HAP-1 (cell line): ENCODE measurements around the gene RASGEF1B.

ENCODE experiments used
- DNase-seq, 2 experiments: peaks; one replicate each; pipeline ENCODE4 v3.0.0-alpha.2; 2016 to 2020; ENCODE audit warnings: low spot score in 2 of 2
- H3K27me3 ChIP-seq: fragments of 250-450 bp; sonication (Bioruptor Pico); 2 replicates; pipeline ENCODE4 v1.5.1; 2020; ENCODE audit warnings: low read depth, mild to moderate bottlenecking, moderate library complexity
- H3K36me3 ChIP-seq: fragments of 250-450 bp; sonication (Bioruptor Pico); replicated peaks from 2 replicates; pipeline ENCODE4 v1.5.1; 2020; ENCODE audit warnings: mild to moderate bottlenecking
- H3K4me1 ChIP-seq: fragments of 250-450 bp; sonication (Bioruptor Pico); 2 replicates; pipeline ENCODE4 v1.5.1; 2020; ENCODE audit warnings: mild to moderate bottlenecking
- H3K4me3 ChIP-seq: fragments of 250-450 bp; sonication (Bioruptor Pico); 2 replicates; pipeline ENCODE4 v1.5.1; 2020; ENCODE audit warnings: mild to moderate bottlenecking, moderate library complexity
- H3K9me3 ChIP-seq: fragments of 250-450 bp; sonication (Bioruptor Pico); 2 replicates; pipeline ENCODE4 v1.5.1; 2020; ENCODE audit warnings: mild to moderate bottlenecking, moderate library complexity
- in situ Hi-C: fragments of 300-500 bp; cut with MboI; formaldehyde crosslinking; loops from 3 replicates; pipeline ENCODE4 v1.14.3; 2020; ENCODE audit warnings: low sequenced_read_pairs, inconsistent platforms, mixed read lengths

The RASGEF1B gene

DNA sequence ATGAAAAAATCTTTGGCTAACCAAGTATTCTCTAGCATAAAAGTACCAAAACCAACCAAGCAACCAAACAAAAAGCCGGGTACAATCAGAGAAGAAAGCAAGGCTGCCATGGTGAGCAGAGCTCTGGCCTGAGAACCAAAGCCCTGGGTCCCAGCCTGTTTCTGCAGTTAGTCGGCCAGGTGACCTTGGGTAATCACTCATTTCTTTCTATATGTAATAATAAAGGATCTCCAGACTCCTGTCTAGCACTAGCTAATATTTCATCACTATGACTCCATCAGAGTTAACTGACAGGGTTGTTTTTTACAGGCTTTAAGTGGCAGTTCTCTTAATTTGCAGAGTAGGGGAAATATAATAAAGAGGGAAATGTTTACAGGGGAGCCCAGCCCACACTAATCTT, 34.0 kb upstream of the RASGEF1B start:
- H3K4me1 ChIP-seq: no peaks in the 10 kb centered on the region
- in situ Hi-C loops: no loop called here

GRCh38 chr4:81505004-81505598, 33.4 kb upstream of the RASGEF1B start:
- H3K27me3 ChIP-seq: 0 out of 2 replicates have a peak, but pooled peaks cover 2% of the 10 kb centered on the region
- DNase-seq: no peak
- H3K9me3 ChIP-seq: no peaks in the 10 kb centered on the region
- no peak overlapping the region for H3K4me3 ChIP-seq
- in situ Hi-C loops: no loop called here
- H3K36me3 ChIP-seq: no peaks in the 10 kb centered on the region
- no peaks in the 10 kb centered on the region for H3K4me1 ChIP-seq

More for the DNA sequence above, 34.0 kb upstream of the RASGEF1B start:
- Histone ChIP-seq H3K4me3 (no peak overlapping the region), H3K9me3 (no peaks in the 10 kb centered on the region), H3K27me3 (0 out of 2 replicates have a peak, but pooled peaks cover 2% of the 10 kb centered on the region), H3K36me3 (no peaks in the 10 kb centered on the region)
- DNase-seq: no peak

- in situ Hi-C loops: no loop called here
- DNase-seq: no peak
- H3K9me3 ChIP-seq: no peaks in the 10 kb centered on the region
- no peaks in the 10 kb centered on the region for H3K36me3 ChIP-seq
- H3K4me1 ChIP-seq: no peaks in the 10 kb centered on the region
- 0 out of 2 replicates have a peak, but pooled peaks cover 2% of the 10 kb centered on the region for H3K27me3 ChIP-seq
- no peak overlapping the region for H3K4me3 ChIP-seq
These were observed 32.7 kb upstream of the RASGEF1B start for GRCh38 chr4:81504112-81505003.

DNA sequence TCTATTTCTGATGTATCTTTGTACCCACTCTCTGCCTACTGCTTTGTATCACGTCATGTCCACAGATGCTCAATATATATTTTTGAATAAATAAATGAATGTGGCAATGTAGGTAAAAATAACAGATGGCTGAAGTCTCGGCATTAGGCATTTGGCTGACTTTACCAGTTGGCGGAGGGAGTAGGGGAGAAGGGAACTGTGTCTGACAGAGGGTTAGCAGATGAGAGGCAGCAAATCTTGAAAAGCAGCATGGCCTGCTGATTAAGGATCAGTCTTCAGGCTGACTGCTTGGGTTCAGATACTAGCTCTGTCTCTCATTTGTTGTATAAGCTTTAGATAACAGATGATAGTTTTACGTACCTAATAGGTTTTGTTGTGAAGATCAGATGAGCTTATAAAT, 31.9 kb upstream of the RASGEF1B start:
- H3K9me3 ChIP-seq: no peaks in the 10 kb centered on the region
- 0 out of 2 replicates have a peak, but pooled peaks cover 2% of the 10 kb centered on the region for H3K27me3 ChIP-seq
- H3K4me1 ChIP-seq: no peaks in the 10 kb centered on the region
- no peak overlapping the region for H3K4me3 ChIP-seq
- no peak for DNase-seq
- no peaks in the 10 kb centered on the region for H3K36me3 ChIP-seq
- in situ Hi-C loops: no loop called here

DNA sequence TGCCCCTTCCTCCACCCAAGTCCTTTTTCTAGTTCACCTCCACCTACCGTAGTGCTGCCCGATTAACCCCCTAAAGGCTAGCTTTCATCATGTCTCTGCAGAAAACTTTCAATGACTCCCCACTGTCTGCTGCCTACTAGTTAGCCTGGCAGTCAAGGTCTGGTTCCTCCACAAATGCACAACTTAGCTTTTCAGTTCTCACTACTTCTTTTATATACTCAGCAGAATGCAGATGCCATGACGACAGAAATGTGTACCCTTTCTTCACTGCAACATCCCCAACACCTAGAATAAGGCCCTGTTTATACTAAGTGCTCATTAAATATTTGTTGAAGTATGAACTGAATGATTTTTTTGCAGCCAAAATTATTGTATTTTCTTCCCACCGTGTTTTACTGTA, 30.9 kb upstream of the RASGEF1B start:
- Histone ChIP-seq H3K27me3 (0 out of 2 replicates have a peak, but pooled peaks cover 2% of the 10 kb centered on the region), H3K36me3 (no peaks in the 10 kb centered on the region), H3K4me1 (no peaks in the 10 kb centered on the region), H3K4me3 (no peak overlapping the region), H3K9me3 (no peaks in the 10 kb centered on the region)
- in situ Hi-C loops: no loop called here
- DNase-seq: no peak

DNA sequence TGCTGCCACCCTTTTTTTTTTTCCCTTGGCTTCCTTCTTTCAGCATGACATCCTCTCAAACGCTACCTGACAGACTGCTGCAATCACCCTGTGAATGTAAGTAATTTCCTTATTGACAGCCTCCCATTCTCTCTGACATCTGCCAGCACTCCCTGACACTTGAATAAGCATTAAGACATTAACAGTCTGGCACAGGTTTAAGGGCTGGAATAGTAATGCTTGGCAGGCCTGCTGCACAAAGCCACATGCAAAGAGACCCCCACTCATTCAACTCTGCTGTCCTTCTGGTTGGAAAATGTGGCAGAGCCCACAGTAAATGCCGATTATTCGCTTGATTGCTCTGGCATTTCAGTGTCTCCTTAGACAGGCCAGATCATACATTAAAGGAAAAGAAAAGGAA, 28.1 kb upstream of the RASGEF1B start:
- no peaks in the 10 kb centered on the region for H3K4me1 ChIP-seq
- H3K27me3 ChIP-seq: 0 out of 2 replicates have a peak, but pooled peaks cover 2% of the 10 kb centered on the region
- no peak for DNase-seq
- H3K36me3 ChIP-seq: no peaks in the 10 kb centered on the region
- no peak overlapping the region for H3K4me3 ChIP-seq
- H3K9me3 ChIP-seq: no peaks in the 10 kb centered on the region
- in situ Hi-C loops: no loop called here

- Histone ChIP-seq H3K4me3 (no peak overlapping the region), H3K27me3 (peaks cover 2% of the 10 kb centered on the region; the same call in 1 of the 2 replicates), H3K4me1 (no peaks in the 10 kb centered on the region), H3K36me3 (no peaks in the 10 kb centered on the region), H3K9me3 (no peaks in the 10 kb centered on the region)
- in situ Hi-C loops: no loop called here
- DNase-seq: no peak
These were observed 26.9 kb upstream of the RASGEF1B start for GRCh38 chr4:81498551-81499099.

- no peak for DNase-seq
- H3K27me3 ChIP-seq: peaks cover 2% of the 10 kb centered on the region; the same call in 1 of the 2 replicates
- in situ Hi-C loops: no loop called here
- no peaks in the 10 kb centered on the region for H3K36me3 ChIP-seq
- no peaks in the 10 kb centered on the region for H3K4me1 ChIP-seq
- H3K4me3 ChIP-seq: no peak overlapping the region
- H3K9me3 ChIP-seq: no peaks in the 10 kb centered on the region
These were observed 26.3 kb upstream of the RASGEF1B start for GRCh38 chr4:81498046-81498445.

- no peaks in the 10 kb centered on the region; the same call in 1 of the 2 replicates for H3K27me3 ChIP-seq
- no peak overlapping the region for H3K4me3 ChIP-seq
- H3K9me3 ChIP-seq: no peaks in the 10 kb centered on the region
- no peaks in the 10 kb centered on the region for H3K36me3 ChIP-seq
- in situ Hi-C loops: no loop called here
- DNase-seq: no peak
- no peaks in the 10 kb centered on the region for H3K4me1 ChIP-seq
These were observed 23.6 kb upstream of the RASGEF1B start for GRCh38 chr4:81495345-81495744.

DNA sequence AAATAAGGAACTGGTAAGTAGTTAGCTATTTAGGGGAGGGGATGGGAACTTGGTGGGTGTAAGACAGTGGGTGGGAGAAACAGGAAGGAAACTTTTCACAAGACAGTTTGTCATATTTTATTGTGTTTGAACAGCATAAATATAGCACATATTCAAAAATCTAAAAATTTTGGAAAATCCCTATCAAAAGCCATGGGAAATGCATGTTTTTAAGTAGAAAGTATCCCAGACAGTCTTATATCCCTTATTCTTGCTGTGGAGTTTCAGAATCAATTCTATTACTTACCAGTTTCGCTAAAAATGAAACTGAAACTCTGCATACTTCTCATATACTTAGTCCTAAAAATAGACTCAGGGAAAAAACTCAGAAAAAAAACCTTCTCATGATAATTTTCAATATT, 22.3 kb upstream of the RASGEF1B start:
- in situ Hi-C loops: no loop called here

DNA sequence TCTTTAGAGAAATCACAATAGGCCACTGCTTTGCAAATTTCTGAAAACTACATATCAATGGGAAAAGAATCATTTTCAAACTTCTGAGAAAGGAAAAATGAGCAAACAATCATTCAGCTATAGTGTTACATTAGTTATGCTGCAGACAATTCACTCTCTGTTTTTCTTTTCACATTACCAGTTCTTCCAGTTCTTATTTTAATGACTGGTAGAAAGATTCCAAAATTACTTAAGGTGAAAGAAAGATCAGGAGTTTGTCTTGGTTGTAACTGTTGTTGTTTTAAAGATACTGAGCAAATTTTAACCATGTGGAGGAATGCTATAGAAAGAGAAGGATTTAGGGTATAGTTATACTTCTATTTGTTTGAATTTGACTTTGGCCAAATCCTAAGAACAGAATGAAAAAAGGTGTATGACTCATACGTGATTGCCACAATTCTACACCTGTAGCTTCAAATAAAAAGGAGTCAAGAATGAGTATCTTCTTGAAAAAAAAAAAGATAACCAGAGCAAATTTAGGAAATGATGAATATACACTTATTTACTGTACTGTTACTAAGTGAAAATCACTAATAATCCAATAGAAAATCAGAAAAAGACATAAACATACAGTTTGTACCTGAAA, 21.0 kb upstream of the RASGEF1B start:
- H3K9me3 ChIP-seq: no peaks in the 10 kb centered on the region
- no peaks in the 10 kb centered on the region for H3K36me3 ChIP-seq
- in situ Hi-C loops: no loop called here
- no peak for DNase-seq
- no peak overlapping the region for H3K4me3 ChIP-seq
- no peaks in the 10 kb centered on the region; the same call in 1 of the 2 replicates for H3K27me3 ChIP-seq
- H3K4me1 ChIP-seq: no peaks in the 10 kb centered on the region

More for the DNA sequence above, 22.3 kb upstream of the RASGEF1B start:
- no peaks in the 10 kb centered on the region for H3K36me3 ChIP-seq
- H3K4me1 ChIP-seq: no peaks in the 10 kb centered on the region
- H3K4me3 ChIP-seq: no peak overlapping the region
- DNase-seq: no peak
- no peaks in the 10 kb centered on the region for H3K9me3 ChIP-seq
- H3K27me3 ChIP-seq: no peaks in the 10 kb centered on the region; the same call in 1 of the 2 replicates

GRCh38 chr4:81491943-81492342, 20.2 kb upstream of the RASGEF1B start:
- no peak for DNase-seq
- H3K36me3 ChIP-seq: no peaks in the 10 kb centered on the region
- no peaks in the 10 kb centered on the region; the same call in 1 of the 2 replicates for H3K27me3 ChIP-seq
- no peak overlapping the region for H3K4me3 ChIP-seq
- in situ Hi-C loops: no loop called here
- no peaks in the 10 kb centered on the region for H3K4me1 ChIP-seq
- H3K9me3 ChIP-seq: no peaks in the 10 kb centered on the region

GRCh38 chr4:81490403-81491160, 18.9 kb upstream of the RASGEF1B start:
- no peaks in the 10 kb centered on the region; the same call in 1 of the 2 replicates for H3K27me3 ChIP-seq
- H3K4me3 ChIP-seq: no peak overlapping the region
- no peak for DNase-seq
- H3K4me1 ChIP-seq: no peaks in the 10 kb centered on the region
- in situ Hi-C loops: no loop called here
- H3K36me3 ChIP-seq: no peaks in the 10 kb centered on the region
- H3K9me3 ChIP-seq: no peaks in the 10 kb centered on the region
